Measurements from ENCODE around the gene SS18L1.

DNA sequence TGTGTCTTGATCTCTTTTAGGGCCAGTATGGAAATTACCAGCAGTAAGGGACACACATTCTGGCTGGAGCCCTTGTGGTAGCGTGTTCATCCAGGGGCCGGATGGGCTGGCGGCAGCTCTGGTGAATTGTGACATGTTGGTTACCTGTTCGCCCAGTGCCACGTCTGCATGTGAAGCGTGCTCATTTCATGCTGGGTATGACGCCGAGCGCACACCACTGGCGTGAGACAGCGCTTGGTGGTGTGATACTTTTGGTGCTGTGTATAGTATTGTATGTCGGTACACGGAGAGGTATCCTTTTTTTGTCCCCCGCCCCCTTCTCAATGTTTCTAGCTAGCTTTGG is 35.6 kb downstream of the SS18L1 start:
- TF ChIP-seq, protein P1, sequence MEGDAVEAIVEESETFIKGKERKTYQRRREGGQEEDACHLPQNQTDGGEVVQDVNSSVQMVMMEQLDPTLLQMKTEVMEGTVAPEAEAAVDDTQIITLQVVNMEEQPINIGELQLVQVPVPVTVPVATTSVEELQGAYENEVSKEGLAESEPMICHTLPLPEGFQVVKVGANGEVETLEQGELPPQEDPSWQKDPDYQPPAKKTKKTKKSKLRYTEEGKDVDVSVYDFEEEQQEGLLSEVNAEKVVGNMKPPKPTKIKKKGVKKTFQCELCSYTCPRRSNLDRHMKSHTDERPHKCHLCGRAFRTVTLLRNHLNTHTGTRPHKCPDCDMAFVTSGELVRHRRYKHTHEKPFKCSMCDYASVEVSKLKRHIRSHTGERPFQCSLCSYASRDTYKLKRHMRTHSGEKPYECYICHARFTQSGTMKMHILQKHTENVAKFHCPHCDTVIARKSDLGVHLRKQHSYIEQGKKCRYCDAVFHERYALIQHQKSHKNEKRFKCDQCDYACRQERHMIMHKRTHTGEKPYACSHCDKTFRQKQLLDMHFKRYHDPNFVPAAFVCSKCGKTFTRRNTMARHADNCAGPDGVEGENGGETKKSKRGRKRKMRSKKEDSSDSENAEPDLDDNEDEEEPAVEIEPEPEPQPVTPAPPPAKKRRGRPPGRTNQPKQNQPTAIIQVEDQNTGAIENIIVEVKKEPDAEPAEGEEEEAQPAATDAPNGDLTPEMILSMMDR (IDR thresholded peaks at IDR 0.05): no peak
- TF ChIP-seq POLR2AphosphoS5 (IDR thresholded peaks at IDR 0.05): no peak
